Endodermal cell (in vitro differentiated cells): Measurements from ENCODE around the gene MRM1. TPM values are rescaled to one million over a fixed set of nuclear protein-coding genes. Genes with fewer than 3 reads are reported as not detected.
A peak's percentile ranks its signal among the peaks of the same experiment; 100 is the strongest.

ENCODE experiments used
- DNase-seq: peaks from one replicate; pipeline ENCODE4 v3.0.0-alpha.2; 2017
- H3K27ac ChIP-seq: 2 replicates; pipeline ENCODE4 v1.5.1; 2013; ENCODE audit warnings: mild to moderate bottlenecking, low read depth, low read length, moderate library complexity
- H3K27me3 ChIP-seq: 2 replicates; pipeline ENCODE4 v1.6.1; 2013; ENCODE audit warnings: mild to moderate bottlenecking, low read length, moderate library complexity; ENCODE audit not compliant: insufficient read depth, control insufficient read depth, poor library complexity, severe bottlenecking
- H3K36me3 ChIP-seq: 2 replicates; pipeline ENCODE4 v1.7.0; 2013; ENCODE audit warnings: mild to moderate bottlenecking, low read length, moderate library complexity; ENCODE audit not compliant: control insufficient read depth, insufficient read depth
- H3K4me1 ChIP-seq: one replicate; pipeline ENCODE4 v1.7.0; 2013; ENCODE audit warnings: low read length; ENCODE audit not compliant: control insufficient read depth, insufficient read depth
- H3K4me3 ChIP-seq: 2 replicates; pipeline ENCODE4 v1.5.1; 2013; ENCODE audit warnings: mild to moderate bottlenecking, low read length, moderate library complexity
- H3K9ac ChIP-seq: 2 replicates; pipeline ENCODE4 v1.6.1; 2013; ENCODE audit warnings: mild to moderate bottlenecking, low read length, moderate library complexity; ENCODE audit not compliant: poor library complexity, severe bottlenecking; ENCODE audit errors: extremely low read depth
- H3K9me3 ChIP-seq: 2 replicates; pipeline ENCODE4 v1.6.1; 2013; ENCODE audit warnings: mild to moderate bottlenecking, low read length, moderate library complexity; ENCODE audit not compliant: control insufficient read depth
- H3K27ac Mint-ChIP-seq: 2 replicates; pipeline ENCODE4 v1.8.0; 2020; ENCODE audit warnings: mixed read lengths
- H3K27me3 Mint-ChIP-seq: 2 replicates; pipeline ENCODE4 v1.8.0; 2021; ENCODE audit warnings: mild to moderate bottlenecking, mixed read lengths; ENCODE audit not compliant: insufficient read depth
- H3K36me3 Mint-ChIP-seq: 2 replicates; pipeline ENCODE4 v1.8.0; 2020; ENCODE audit warnings: low read depth, mixed read lengths
- H3K4me1 Mint-ChIP-seq: 2 replicates; pipeline ENCODE4 v1.8.0; 2020; ENCODE audit warnings: mixed read lengths
- H3K4me3 Mint-ChIP-seq: 2 replicates; pipeline ENCODE4 v1.8.0; 2020; ENCODE audit warnings: mild to moderate bottlenecking, moderate library complexity, mixed read lengths
- H3K9me3 Mint-ChIP-seq: 2 replicates; pipeline ENCODE4 v1.8.0; 2020; ENCODE audit warnings: mild to moderate bottlenecking, mixed read lengths
- CTCF ChIP-seq: fragments of 200-600 bp; sonication (generic); conservative IDR thresholded peaks from 2 replicates; pipeline ENCODE4 v1.5.0; 2021; ENCODE audit warnings: antibody characterized with exemption, mild to moderate bottlenecking
- WGBS, 2 experiments: methylation state at CpG; one replicate each; pipeline versions ENCODE4 v1.1.5 to v1.1.7; 2013; ENCODE audit warnings: missing lambda C conversion rate in 2 of 2, mixed read lengths in 1 of 2; ENCODE audit not compliant: insufficient coverage in 1 of 2, insufficient read length in 1 of 2; 5-methylcytosine and 5-hydroxymethylcytosine counted together
- total RNA-seq, 2 donors: library from RNA; stranded (reverse); fragmentation: NEBNext Ultra II Directional in 1 of 2; extraction: Animal tissue kit (Norgen Biotek cat#: 25700) in 1 of 2; gene quantifications; 2 replicates in 1 of 2; 3 replicates in 1 of 2; pipeline ENCODE4 v1.2.1, GENCODE V29; 2021

The MRM1 gene
- total RNA-seq, 2 donors from 2014 or later: 10.7 to 11.4 TPM

DNA sequence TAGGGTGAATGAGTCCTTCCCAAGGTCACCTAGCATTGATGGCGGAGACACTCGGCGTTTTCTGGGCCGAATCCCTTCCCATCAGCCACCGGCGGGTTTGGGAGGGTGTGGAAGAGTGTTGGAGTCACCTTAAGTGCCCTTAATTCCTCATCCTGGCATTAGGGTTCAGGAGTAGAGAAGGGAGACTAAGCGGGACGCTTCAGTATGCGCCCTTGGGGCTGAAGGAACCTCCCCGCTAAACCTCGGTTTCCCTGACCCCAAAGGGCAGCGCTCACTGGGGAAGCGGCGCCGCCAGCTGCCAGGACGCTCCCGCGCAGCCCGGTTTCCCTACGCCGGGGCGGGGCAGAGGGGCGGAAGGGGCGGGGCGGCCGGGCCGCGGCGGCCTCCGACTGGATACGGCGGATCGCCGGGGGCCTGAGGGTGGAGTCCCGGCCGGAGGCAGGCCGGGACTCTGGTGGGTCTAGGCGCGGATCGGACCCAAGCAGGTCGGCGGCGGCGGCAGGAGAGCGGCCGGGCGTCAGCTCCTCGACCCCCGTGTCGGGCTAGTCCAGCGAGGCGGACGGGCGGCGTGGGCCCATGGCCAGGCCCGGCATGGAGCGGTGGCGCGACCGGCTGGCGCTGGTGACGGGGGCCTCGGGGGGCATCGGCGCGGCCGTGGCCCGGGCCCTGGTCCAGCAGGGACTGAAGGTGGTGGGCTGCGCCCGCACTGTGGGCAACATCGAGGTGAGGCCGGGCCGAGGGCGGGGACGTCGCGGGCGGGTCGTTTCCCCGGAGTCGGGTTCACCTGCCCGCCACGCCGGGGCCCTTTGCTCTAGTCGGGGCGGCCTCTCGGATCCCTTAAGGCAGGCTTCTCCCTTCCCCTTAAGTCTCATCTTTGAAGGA lies 9.7 kb upstream of the MRM1 start, which contains the start of gene DHRS11:
DHRS11 (plus strand) TSS at position 446 of the 882 bp plus-strand sequence; CDS start at position 577, 131 bp downstream.
- peaks cover 31% of the 10 kb centered on the region for H3K36me3 Mint-ChIP-seq
- Histone ChIP-seq H3K4me3 (peak within 1 kb of the TSS; percentile 88), H3K36me3 (peaks cover 64% of the 10 kb centered on the region), H3K27me3 (no peaks in the 10 kb centered on the region), H3K4me1 (peaks cover 13% of the 10 kb centered on the region), H3K9ac (peak within 1 kb of the TSS; percentile 59), H3K9me3 (no peaks in the 10 kb centered on the region), H3K27ac (peak within 1 kb of the TSS; percentile 53)
- no peaks in the 10 kb centered on the region for H3K27me3 Mint-ChIP-seq
- peak within 1 kb of the TSS; percentile 89 for H3K27ac Mint-ChIP-seq
- no peak for TF ChIP-seq CTCF
- 4 to 5% methylated on average over 25 to 87 of the region's 87 CpGs for WGBS, 2 experiments
- peaks cover 20% of the 10 kb centered on the region for H3K4me1 Mint-ChIP-seq
- peak within 1 kb of the TSS; percentile 74 for H3K4me3 Mint-ChIP-seq
- H3K9me3 Mint-ChIP-seq: no peaks in the 10 kb centered on the region
- DNase-seq: peak; percentile 98

DNA sequence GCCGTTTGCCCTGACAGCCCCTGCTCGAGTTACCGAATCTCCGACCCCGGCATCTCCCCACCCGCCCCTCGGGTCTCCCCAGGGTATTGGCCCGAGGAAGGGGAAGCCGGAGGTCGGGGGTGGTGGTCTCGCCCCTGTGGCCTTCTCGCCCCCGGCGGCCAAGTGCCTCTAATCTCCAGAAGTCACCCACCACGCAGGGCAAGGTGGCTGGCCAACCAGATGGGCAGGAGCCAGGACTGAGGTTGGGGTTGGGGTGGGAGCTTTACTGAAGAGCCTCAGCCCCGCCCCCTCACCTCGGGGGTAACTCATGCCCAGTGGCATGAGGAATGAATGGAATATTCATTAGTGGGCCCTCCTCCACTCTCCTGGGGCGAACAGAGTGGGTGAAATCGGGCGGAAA lies 9.1 kb upstream of the MRM1 start:
- Mint-ChIP-seq H3K4me3 (peak overlapping the region; percentile 74), H3K36me3 (peaks cover 28% of the 10 kb centered on the region), H3K4me1 (peaks cover 20% of the 10 kb centered on the region), H3K27ac (peak overlapping the region; percentile 89), H3K9me3 (no peaks in the 10 kb centered on the region), H3K27me3 (no peaks in the 10 kb centered on the region)
- peak overlapping the region; percentile 88 for H3K4me3 ChIP-seq
- H3K27ac ChIP-seq: no peak overlapping the region
- TF ChIP-seq CTCF: no peak
- peaks cover 13% of the 10 kb centered on the region for H3K4me1 ChIP-seq
- peak; percentile 88 for DNase-seq
- peak overlapping the region; percentile 59 for H3K9ac ChIP-seq
- WGBS, 2 experiments: 1 to 7% methylated on average over 4 to 20 of the region's 20 CpGs
- peaks cover 65% of the 10 kb centered on the region for H3K36me3 ChIP-seq
- no peaks in the 10 kb centered on the region for H3K27me3 ChIP-seq
- no peaks in the 10 kb centered on the region for H3K9me3 ChIP-seq

DNA sequence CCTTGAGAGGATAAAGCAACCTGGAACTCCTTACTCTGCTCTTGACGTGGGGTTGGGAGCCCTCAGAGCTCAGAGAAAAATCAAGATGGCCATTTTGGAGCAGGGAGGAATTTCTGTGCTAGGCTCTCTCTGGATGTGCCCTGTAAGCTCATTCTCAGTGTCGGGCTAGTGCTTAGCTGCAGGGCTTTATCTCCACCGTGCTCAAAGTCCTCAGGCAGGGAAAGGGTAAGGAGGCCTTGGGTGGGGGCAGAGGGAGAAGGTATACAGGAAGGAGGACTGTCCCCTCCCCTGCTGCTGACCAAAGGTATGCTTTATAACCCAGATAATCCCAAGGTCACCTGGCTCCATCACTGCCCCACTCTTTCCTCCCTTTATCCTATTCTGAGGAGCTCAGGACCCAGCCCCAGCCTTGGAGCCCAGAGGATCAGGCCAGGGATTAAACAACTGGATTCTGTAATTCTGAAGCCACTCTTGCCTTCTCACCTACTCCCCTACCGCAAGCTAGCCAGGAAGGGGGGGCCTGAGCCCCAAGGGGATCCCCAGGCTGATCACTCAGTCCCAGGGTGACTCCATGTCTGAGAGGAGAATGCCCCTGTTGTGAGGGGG lies 8.6 kb upstream of the MRM1 start:
- H3K9me3 Mint-ChIP-seq: no peaks in the 10 kb centered on the region
- H3K27me3 Mint-ChIP-seq: no peaks in the 10 kb centered on the region
- Histone ChIP-seq H3K36me3 (peaks cover 61% of the 10 kb centered on the region), H3K9ac (peak overlapping the region; percentile 59), H3K9me3 (no peaks in the 10 kb centered on the region), H3K4me3 (peak overlapping the region; percentile 88), H3K27ac (no peak overlapping the region), H3K4me1 (peaks cover 13% of the 10 kb centered on the region), H3K27me3 (no peaks in the 10 kb centered on the region)
- H3K27ac Mint-ChIP-seq: peak overlapping the region; percentile 89
- H3K4me1 Mint-ChIP-seq: peaks cover 20% of the 10 kb centered on the region
- peaks cover 23% of the 10 kb centered on the region for H3K36me3 Mint-ChIP-seq
- DNase-seq: no peak
- 10 to 11% methylated on average over 2 to 3 of the region's 4 CpGs for WGBS, 2 experiments
- no peak for TF ChIP-seq CTCF
- H3K4me3 Mint-ChIP-seq: peak overlapping the region; percentile 74
